ENCODE measurements around the gene DGCR2. TPM values are rescaled to one million over a fixed set of nuclear protein-coding genes. Genes with fewer than 3 reads are reported as not detected.
"Not testable (repeated sequence)": the region's sequence is repeated elsewhere in the genome, so short reads cannot be mapped to it uniquely, and the experiment has no call there.

DGCR2 gene
- total and polyA plus RNA-seq, 2 donors from 2014 or later, result 37.5 to 67.7 TPM

DNA sequence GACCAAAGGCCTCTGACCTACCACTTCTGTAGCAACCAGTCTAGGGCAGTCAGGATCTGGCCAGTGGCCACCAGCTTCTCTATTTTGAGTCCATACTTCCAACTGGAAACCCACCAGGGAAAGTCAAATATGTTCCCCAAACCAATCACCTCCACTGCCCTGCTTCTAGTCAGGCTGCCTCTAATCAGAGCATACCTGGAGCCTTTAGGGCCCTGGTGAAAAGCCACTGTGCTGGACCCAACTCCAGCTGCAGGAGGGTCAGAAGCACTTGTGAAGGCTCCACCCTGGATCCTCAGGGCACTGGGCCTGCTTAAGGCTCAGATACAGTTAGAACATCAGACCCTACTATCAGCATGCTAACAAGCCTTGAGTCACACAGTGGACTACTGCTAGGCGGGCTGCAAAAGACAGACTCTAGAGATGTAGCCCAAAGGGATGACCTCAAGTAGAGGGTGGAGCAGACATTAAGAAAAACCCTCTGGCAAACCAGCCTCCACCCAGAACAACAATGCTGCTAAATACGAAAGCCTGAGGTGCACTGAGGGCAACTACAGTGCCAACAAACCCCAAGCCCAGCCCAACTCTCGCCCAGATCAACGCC is 69.2 kb downstream of the DGCR2 start:
- TF ChIP-seq, protein P1, sequence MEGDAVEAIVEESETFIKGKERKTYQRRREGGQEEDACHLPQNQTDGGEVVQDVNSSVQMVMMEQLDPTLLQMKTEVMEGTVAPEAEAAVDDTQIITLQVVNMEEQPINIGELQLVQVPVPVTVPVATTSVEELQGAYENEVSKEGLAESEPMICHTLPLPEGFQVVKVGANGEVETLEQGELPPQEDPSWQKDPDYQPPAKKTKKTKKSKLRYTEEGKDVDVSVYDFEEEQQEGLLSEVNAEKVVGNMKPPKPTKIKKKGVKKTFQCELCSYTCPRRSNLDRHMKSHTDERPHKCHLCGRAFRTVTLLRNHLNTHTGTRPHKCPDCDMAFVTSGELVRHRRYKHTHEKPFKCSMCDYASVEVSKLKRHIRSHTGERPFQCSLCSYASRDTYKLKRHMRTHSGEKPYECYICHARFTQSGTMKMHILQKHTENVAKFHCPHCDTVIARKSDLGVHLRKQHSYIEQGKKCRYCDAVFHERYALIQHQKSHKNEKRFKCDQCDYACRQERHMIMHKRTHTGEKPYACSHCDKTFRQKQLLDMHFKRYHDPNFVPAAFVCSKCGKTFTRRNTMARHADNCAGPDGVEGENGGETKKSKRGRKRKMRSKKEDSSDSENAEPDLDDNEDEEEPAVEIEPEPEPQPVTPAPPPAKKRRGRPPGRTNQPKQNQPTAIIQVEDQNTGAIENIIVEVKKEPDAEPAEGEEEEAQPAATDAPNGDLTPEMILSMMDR (IDR thresholded peaks at IDR 0.05; ENCODE audit: borderline replicate concordance, extremely low read depth, insufficient read depth), result no peak
- H3K9ac ChIP-seq (ENCODE audit: low read length in 3 of 3), result no peak overlapping the region
- no peaks in the 10 kb centered on the region for H3K4me1 ChIP-seq (ENCODE audit: control insufficient read depth in 2 of 3, insufficient read depth in 2 of 3, low read depth in 1 of 3, low read length in 3 of 3)
- H3K4me3 ChIP-seq (ENCODE audit: low read length in 3 of 3), result no peak overlapping the region
- H3K27ac ChIP-seq (ENCODE audit: low read depth in 2 of 2, low read length in 2 of 2), result no peak overlapping the region
- H3K9me3 ChIP-seq (ENCODE audit: control insufficient read depth in 2 of 3, insufficient read depth in 1 of 3, low read length in 3 of 3), result no peaks in the 10 kb centered on the region
- intact Hi-C loops (cut with DNase I), result no loop called here
- no peaks in the 10 kb centered on the region for H3K27me3 ChIP-seq (ENCODE audit: control insufficient read depth, insufficient read depth, low read length)
- peaks cover 6 to 24% (median 20%) of the 10 kb centered on the region in 3 donors for H3K36me3 ChIP-seq (ENCODE audit: control insufficient read depth in 2 of 3, insufficient read depth in 3 of 3, low read length in 3 of 3)
- FAIRE-seq (no peak), DNase-seq (peak in 1 of 5 donors; percentile 21)

GRCh38 chr22:19051381-19052072 is 70.7 kb downstream of the DGCR2 start:
- TF ChIP-seq, protein P1 (IDR thresholded peaks at IDR 0.05; ENCODE audit: borderline replicate concordance, extremely low read depth, insufficient read depth), result no peak
- intact Hi-C loops (cut with DNase I), result no loop called here
- H3K27ac ChIP-seq (ENCODE audit: low read depth in 2 of 2, low read length in 2 of 2), result no peak overlapping the region
- FAIRE-seq, result no peak
- H3K4me1 ChIP-seq (ENCODE audit: control insufficient read depth in 2 of 3, insufficient read depth in 2 of 3, low read depth in 1 of 3, low read length in 3 of 3), result no peaks in the 10 kb centered on the region
- H3K9ac ChIP-seq (ENCODE audit: low read length in 3 of 3), result no peak overlapping the region
- no peaks in the 10 kb centered on the region for H3K27me3 ChIP-seq (ENCODE audit: control insufficient read depth, insufficient read depth, low read length)
- H3K4me3 ChIP-seq (ENCODE audit: low read length in 3 of 3), result no peak overlapping the region
- H3K36me3 ChIP-seq (ENCODE audit: control insufficient read depth in 2 of 3, insufficient read depth in 3 of 3, low read length in 3 of 3), result peaks cover 6 to 36% (median 33%) of the 10 kb centered on the region in 3 donors
- DNase-seq, result peak in 2 of 5 donors; percentile 17 to 20
- no peaks in the 10 kb centered on the region for H3K9me3 ChIP-seq (ENCODE audit: control insufficient read depth in 2 of 3, insufficient read depth in 1 of 3, low read length in 3 of 3)

DNA sequence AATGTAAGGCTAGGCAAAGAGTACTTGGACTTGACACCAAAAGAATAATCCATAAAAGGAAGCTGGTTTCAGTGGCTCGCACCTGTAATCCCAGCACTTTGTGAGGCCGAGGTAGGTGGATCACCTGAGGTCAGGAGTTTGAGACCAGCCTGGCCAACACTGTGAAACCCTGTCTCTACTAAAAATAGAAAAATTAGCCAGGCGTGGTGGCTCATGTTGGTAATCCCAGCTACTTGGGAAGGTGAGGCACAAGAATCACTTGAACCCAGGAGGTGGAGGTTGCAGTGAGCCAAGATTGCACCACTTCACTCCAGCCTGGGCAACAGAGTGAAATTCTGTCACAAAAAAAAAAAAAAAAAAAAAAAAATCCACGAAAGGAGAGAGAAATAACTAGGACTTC is 71.4 kb downstream of the DGCR2 start:
- FAIRE-seq; H3K4me1 ChIP-seq (ENCODE audit: control insufficient read depth in 2 of 3, insufficient read depth in 2 of 3, low read depth in 1 of 3, low read length in 3 of 3); intact Hi-C loops (cut with DNase I); H3K27ac ChIP-seq (ENCODE audit: low read depth in 2 of 2, low read length in 2 of 2); DNase-seq; H3K9me3 ChIP-seq (ENCODE audit: control insufficient read depth in 2 of 3, insufficient read depth in 1 of 3, low read length in 3 of 3); H3K4me3 ChIP-seq (ENCODE audit: low read length in 3 of 3); H3K27me3 ChIP-seq (ENCODE audit: control insufficient read depth, insufficient read depth, low read length); H3K9ac ChIP-seq (ENCODE audit: low read length in 3 of 3): not testable (repeated sequence)
- peaks cover 8 to 36% (median 36%) of the 10 kb centered on the region in 3 donors for H3K36me3 ChIP-seq (ENCODE audit: control insufficient read depth in 2 of 3, insufficient read depth in 3 of 3, low read length in 3 of 3)

- no peak overlapping the region for H3K9ac ChIP-seq (ENCODE audit: low read length in 3 of 3)
- intact Hi-C loops (cut with DNase I), result no loop called here
- H3K4me3 ChIP-seq (ENCODE audit: low read length in 3 of 3), result no peak overlapping the region
- no peak overlapping the region for H3K27ac ChIP-seq (ENCODE audit: low read depth in 2 of 2, low read length in 2 of 2)
- no peaks in the 10 kb centered on the region for H3K9me3 ChIP-seq (ENCODE audit: control insufficient read depth in 2 of 3, insufficient read depth in 1 of 3, low read length in 3 of 3)
- no peaks in the 10 kb centered on the region for H3K4me1 ChIP-seq (ENCODE audit: control insufficient read depth in 2 of 3, insufficient read depth in 2 of 3, low read depth in 1 of 3, low read length in 3 of 3)
- peaks cover 12 to 41% (median 39%) of the 10 kb centered on the region in 3 donors for H3K36me3 ChIP-seq (ENCODE audit: control insufficient read depth in 2 of 3, insufficient read depth in 3 of 3, low read length in 3 of 3)
- TF ChIP-seq, protein P1 (IDR thresholded peaks at IDR 0.05; ENCODE audit: borderline replicate concordance, extremely low read depth, insufficient read depth), result no peak
- H3K27me3 ChIP-seq (ENCODE audit: control insufficient read depth, insufficient read depth, low read length), result no peaks in the 10 kb centered on the region
- FAIRE-seq (no peak), DNase-seq (no peak)
These were observed 72.1 kb downstream of the DGCR2 start for GRCh38 chr22:19050117-19050516.

Measured in kidney (tissue), 14 donors.